Right lobe of liver (tissue), 6 donors: ENCODE measurements around the gene EML5. TPM values are rescaled to one million over a fixed set of nuclear protein-coding genes. Genes with fewer than 3 reads are reported as not detected.

Experiments used
- ATAC-seq, 4 donors: fragments of 200-7000 bp; cut with Tn5 transposase; one replicate each; pipeline ENCODE4 v1.9.1; 2020; ENCODE audit warnings: mild to moderate bottlenecking in 4 of 4, moderate library complexity in 4 of 4
- DNase-seq, 3 donors: peaks; one replicate each; pipeline ENCODE4 v3.0.0-alpha.2; 2020
- H3K27ac ChIP-seq, 3 donors: fragments of 200-600 bp; one replicate each; pipeline ENCODE4 v1.8.0; 2022
- H3K27me3 ChIP-seq, 2 donors: fragments of 200-600 bp; one replicate each; pipeline ENCODE4 v1.8.0; 2022
- H3K36me3 ChIP-seq, 4 donors: fragments of 200-600 bp; sonication (generic) in 1 of 4; one replicate each; pipeline versions ENCODE4 v1.5.1 to v1.8.0; 2017 to 2022; ENCODE audit warnings: control low read depth in 1 of 4
- H3K4me1 ChIP-seq, 4 donors: fragments of 200-600 bp; sonication (generic) in 1 of 4; one replicate each; pipeline versions ENCODE4 v1.5.1 to v1.8.0; 2017 to 2022; ENCODE audit warnings: control low read depth in 1 of 4
- H3K4me3 ChIP-seq, 3 donors: fragments of 200-600 bp; one replicate each; pipeline ENCODE4 v1.8.0; 2022
- H3K9me3 ChIP-seq, 4 donors: fragments of 200-600 bp; sonication (generic) in 1 of 4; one replicate each; pipeline versions ENCODE4 v1.5.1 to v1.8.0; 2017 to 2022; ENCODE audit warnings: control low read depth in 1 of 4
- CTCF ChIP-seq, 4 donors: fragments of 200-600 bp in 3 of 4; fragments of 450-650 bp in 1 of 4; IDR thresholded peaks; one replicate each; pipeline versions ENCODE4 v1.5.1 to v1.8.0; 2016 to 2022; ENCODE audit warnings: antibody characterized with exemption in 4 of 4, mild to moderate bottlenecking in 2 of 4
- POLR2A ChIP-seq: fragments of 450-650 bp; IDR thresholded peaks from one replicate; pipeline ENCODE4 v1.6.1; 2017; ENCODE audit warnings: antibody characterized with exemption, mild to moderate bottlenecking
- WGBS: methylation state at CpG from one replicate; pipeline ENCODE4 v1.1.6; 2018; ENCODE audit warnings: low coverage, low lambda C conversion rate; ENCODE audit not compliant: insufficient coverage; ENCODE audit errors: missing lambda C conversion rate; 5-methylcytosine and 5-hydroxymethylcytosine counted together
- intact Hi-C, 2 donors: fragments of 100-400 bp; cut with DNase I; formaldehyde crosslinking; loops; one replicate each; pipeline versions ENCODE4 v1.11.2 to v1.14.1; 2022
- small RNA-seq, 2 experiments: library from RNA; depleted of rRNA; stranded (forward); fragments of <200 nt; gene quantifications; one replicate each; pipeline ENCODE3, GENCODE V24; 2016
- total RNA-seq, 6 experiments: library from RNA; depleted of rRNA in 2 of 6; stranded (reverse); fragments of >200 nt in 2 of 6; fragmentation: NEBNext Ultra II Directional in 3 of 6; extraction: Animal tissue kit (Norgen Biotek cat#: 25700) in 3 of 6; gene quantifications; one replicate each; pipeline versions ENCODE4 v1.1.0 to v1.2.4, GENCODE V29; 2016 to 2023
- donor health status: DM: no; HTN: yes; CAD: no.
- donor health status: DM: no; HTN: no; CAD: no.
- donor health status: DM: no; HTN: no; CAD: no.
- donor health status: DM: no; HTN: yes; CAD: no.
- donor health status: DM: no; HTN: yes; CAD: no.

EML5 gene
- total RNA-seq, 6 experiments from 2014 or later, result 0.07 to 1.7 (median 0.24) TPM

GRCh38 chr14:88563845-88564244, 228.9 kb downstream of the EML5 start:
- intact Hi-C loops, result no loop called here
- ATAC-seq, result no peak
- peak overlapping the region in 2 of 3 donors; percentile 88 to 94 for H3K27ac ChIP-seq
- H3K4me1 ChIP-seq, result peaks cover 0 to 20% (median 8%) of the 10 kb centered on the region in 4 donors
- peak overlapping the region; percentile 85 to 96 (median 89) for H3K4me3 ChIP-seq
- WGBS, result 16% methylated on average over 7 of the region's 7 CpGs
- H3K36me3 ChIP-seq, result peaks cover 4 to 20% (median 10%) of the 10 kb centered on the region in 4 donors
- no peaks in the 10 kb centered on the region for H3K9me3 ChIP-seq
- no peak for TF ChIP-seq CTCF (IDR thresholded peaks at IDR 0.05)
- TF ChIP-seq POLR2A, result no peak
- H3K27me3 ChIP-seq, result no peaks in the 10 kb centered on the region
- no peak for DNase-seq

- Histone ChIP-seq H3K27ac (peak within 1 kb of the TSS; percentile 88 to 94 (median 88)), H3K9me3 (no peaks in the 10 kb centered on the region), H3K4me3 (peak within 1 kb of the TSS; percentile 85 to 96 (median 89)), H3K36me3 (peaks cover 0 to 12% (median 4%) of the 10 kb centered on the region in 4 donors), H3K27me3 (no peaks in the 10 kb centered on the region), H3K4me1 (peaks cover 0 to 20% (median 8%) of the 10 kb centered on the region in 4 donors)
- ATAC-seq (peak; percentile 91 to 97 (median 92)), DNase-seq (peak; percentile 89 to 91 (median 89))
- intact Hi-C loops, result no loop called here
- 0% methylated on average over 24 of the region's 99 CpGs for WGBS
- TF ChIP-seq CTCF (IDR thresholded peaks at IDR 0.05), result no peak
- peak; percentile 93 for TF ChIP-seq POLR2A
Observed at GRCh38 chr14:88562831-88563686, 229.7 kb downstream of the EML5 start, which contains the start of gene ZC3H14. ZC3H14 (plus strand) TSS chr14:88563037; CDS start chr14:88563134, 97 bp downstream.

GRCh38 chr14:88562532-88562830, 230.3 kb downstream of the EML5 start:
- Histone ChIP-seq H3K4me3 (peak overlapping the region; percentile 85 to 96 (median 89)), H3K36me3 (peaks cover 0 to 7% (median under 1%) of the 10 kb centered on the region in 4 donors), H3K4me1 (peaks cover 0 to 20% (median 8%) of the 10 kb centered on the region in 4 donors), H3K27me3 (no peaks in the 10 kb centered on the region), H3K27ac (peak overlapping the region in 1 of 3 donors; percentile 94), H3K9me3 (no peaks in the 10 kb centered on the region)
- DNase-seq (no peak), ATAC-seq (no peak)
- TF ChIP-seq POLR2A (no peak), CTCF (IDR thresholded peaks at IDR 0.05) (no peak)
- WGBS, result 20% methylated on average over 5 of the region's 5 CpGs
- intact Hi-C loops, result no loop called here

Small RNAs within 50 kb of the gene (small RNA-seq; reads per million reads assigned to genes)
- gene RF00019 (0 reads per million in 2 experiments), gene RNU4-92P (0 reads per million in 2 experiments)

Other genes starting within 250 kb of the EML5 start
- gene PTPN21, start 237.9 kb downstream of the EML5 start, total RNA-seq, result 10 to 100 TPM in 4 of 6 experiments, 1 to 10 TPM in 2; 6.0 to 12.2 (median 10.3) TPM
- gene ZC3H14, start 229.9 kb downstream of the EML5 start, total RNA-seq, result 10 to 100 TPM; 37.2 to 52.5 (median 42.1) TPM
- 10 to 100 TPM in 4 of 6 experiments, 1 to 10 TPM in 2; 6.9 to 25.0 (median 11.1) TPM for gene TTC8, start 31.7 kb upstream of the EML5 start, total RNA-seq